ENCODE measurements around the gene ADAMTS18. TPM values are rescaled to one million over a fixed set of nuclear protein-coding genes. Genes with fewer than 3 reads are reported as not detected.

ADAMTS18 gene
- total and polyA plus RNA-seq, 5 donors, result not detected

- no peak for ATAC-seq
- intact Hi-C loops (cut with DNase I), result loop anchor here in 1 of 4 donors (10.0 kb wide), 1 partner anchor 149 kb away; no protein-coding TSS in a partner anchor
- 15% methylated on average over 20 of the region's 20 CpGs for WGBS
- Histone ChIP-seq H3K27me3 (ENCODE audit: control insufficient read depth, insufficient read depth) (peaks cover 4% of the 10 kb centered on the region), H3K4me3 (ENCODE audit: low read length) (no peak overlapping the region), H3K4me1 (ENCODE audit: control insufficient read depth, insufficient read depth, low read length) (no peaks in the 10 kb centered on the region), H3K27ac (ENCODE audit: low read length) (no peak overlapping the region), H3K9me3 (ENCODE audit: control insufficient read depth, low read length) (no peaks in the 10 kb centered on the region)
- no peak for DNase-seq
These were observed 512 bp upstream of the ADAMTS18 start for GRCh38 chr16:77435272-77435820.

- WGBS, result 4% methylated on average over 17 of the region's 17 CpGs
- H3K4me3 ChIP-seq (ENCODE audit: low read length), result no peak overlapping the region
- intact Hi-C loops (cut with DNase I), result loop anchor here in 1 of 4 donors (10.0 kb wide), 1 partner anchor 151 kb away; no protein-coding TSS in a partner anchor
These were observed 758 bp downstream of the ADAMTS18 start for GRCh38 chr16:77434022-77434529.

GRCh38 chr16:77433146-77433545 is 1.7 kb downstream of the ADAMTS18 start:
- 31% methylated on average over 6 of the region's 6 CpGs for WGBS
- H3K4me3 ChIP-seq (ENCODE audit: low read length), result no peak overlapping the region
- DNase-seq (no peak), ATAC-seq (no peak)
- intact Hi-C loops (cut with DNase I), result loop anchor here in 1 of 4 donors (10.0 kb wide), 1 partner anchor 152 kb away; no protein-coding TSS in a partner anchor
- no peak overlapping the region for H3K27ac ChIP-seq (ENCODE audit: low read length)
- no peaks in the 10 kb centered on the region for H3K9me3 ChIP-seq (ENCODE audit: control insufficient read depth, low read length)
- no peaks in the 10 kb centered on the region for H3K4me1 ChIP-seq (ENCODE audit: control insufficient read depth, insufficient read depth, low read length)
- peaks cover 4% of the 10 kb centered on the region for H3K27me3 ChIP-seq (ENCODE audit: control insufficient read depth, insufficient read depth)

More at GRCh38 chr16:77434022-77434529, 758 bp downstream of the ADAMTS18 start:
- no peaks in the 10 kb centered on the region for H3K9me3 ChIP-seq (ENCODE audit: control insufficient read depth, low read length)
- H3K27me3 ChIP-seq (ENCODE audit: control insufficient read depth, insufficient read depth), result peaks cover 4% of the 10 kb centered on the region
- ATAC-seq, result no peak
- H3K4me1 ChIP-seq (ENCODE audit: control insufficient read depth, insufficient read depth, low read length), result no peaks in the 10 kb centered on the region
- DNase-seq, result no peak
- no peak overlapping the region for H3K27ac ChIP-seq (ENCODE audit: low read length)

GRCh38 chr16:77432264-77432663 is 2.6 kb downstream of the ADAMTS18 start:
- no peak overlapping the region for H3K4me3 ChIP-seq (ENCODE audit: low read length)
- no peak for DNase-seq
- no peak for ATAC-seq
- intact Hi-C loops (cut with DNase I), result loop anchor here in 1 of 4 donors (10.0 kb wide), 1 partner anchor 153 kb away; no protein-coding TSS in a partner anchor
- no peaks in the 10 kb centered on the region for H3K4me1 ChIP-seq (ENCODE audit: control insufficient read depth, insufficient read depth, low read length)
- H3K27ac ChIP-seq (ENCODE audit: low read length), result no peak overlapping the region
- peaks cover 6% of the 10 kb centered on the region for H3K27me3 ChIP-seq (ENCODE audit: control insufficient read depth, insufficient read depth)
- H3K9me3 ChIP-seq (ENCODE audit: control insufficient read depth, low read length), result no peaks in the 10 kb centered on the region

GRCh38 chr16:77430787-77431585 is 3.8 kb downstream of the ADAMTS18 start:
- intact Hi-C loops (cut with DNase I), result loop anchor here in 1 of 4 donors (10.0 kb wide), 1 partner anchor 154 kb away; no protein-coding TSS in a partner anchor
- H3K27ac ChIP-seq (ENCODE audit: low read length), result no peak overlapping the region
- no peak overlapping the region for H3K4me3 ChIP-seq (ENCODE audit: low read length)
- ATAC-seq (no peak), DNase-seq (no peak)
- H3K9me3 ChIP-seq (ENCODE audit: control insufficient read depth, low read length), result no peaks in the 10 kb centered on the region
- H3K27me3 ChIP-seq (ENCODE audit: control insufficient read depth, insufficient read depth), result peaks cover 6% of the 10 kb centered on the region
- WGBS, result 52% methylated on average over 17 of the region's 17 CpGs
- no peaks in the 10 kb centered on the region for H3K4me1 ChIP-seq (ENCODE audit: control insufficient read depth, insufficient read depth, low read length)

GRCh38 chr16:77430360-77430759 is 4.5 kb downstream of the ADAMTS18 start:
- peaks cover 6% of the 10 kb centered on the region for H3K27me3 ChIP-seq (ENCODE audit: control insufficient read depth, insufficient read depth)
- intact Hi-C loops (cut with DNase I), result loop anchor here in 1 of 4 donors (10.0 kb wide), 1 partner anchor 154 kb away; no protein-coding TSS in a partner anchor
- no peaks in the 10 kb centered on the region for H3K9me3 ChIP-seq (ENCODE audit: control insufficient read depth, low read length)
- 91% methylated on average over 4 of the region's 4 CpGs for WGBS
- no peak overlapping the region for H3K4me3 ChIP-seq (ENCODE audit: low read length)
- ATAC-seq (no peak), DNase-seq (no peak)
- H3K4me1 ChIP-seq (ENCODE audit: control insufficient read depth, insufficient read depth, low read length), result no peaks in the 10 kb centered on the region
- no peak overlapping the region for H3K27ac ChIP-seq (ENCODE audit: low read length)

- Histone ChIP-seq H3K4me1 (ENCODE audit: control insufficient read depth, insufficient read depth, low read length) (no peaks in the 10 kb centered on the region), H3K9me3 (ENCODE audit: control insufficient read depth, low read length) (no peaks in the 10 kb centered on the region), H3K27me3 (ENCODE audit: control insufficient read depth, insufficient read depth) (peaks cover 2% of the 10 kb centered on the region), H3K27ac (ENCODE audit: low read length) (no peak overlapping the region), H3K4me3 (ENCODE audit: low read length) (no peak overlapping the region)
- WGBS, result 86% methylated on average over 10 of the region's 10 CpGs
- intact Hi-C loops (cut with DNase I), result no loop called here
- DNase-seq, result no peak
- ATAC-seq, result no peak
These were observed 9.8 kb downstream of the ADAMTS18 start for GRCh38 chr16:77424871-77425604.

- H3K9me3 ChIP-seq (ENCODE audit: control insufficient read depth, low read length), result no peaks in the 10 kb centered on the region
- peaks cover under 1% of the 10 kb centered on the region for H3K27me3 ChIP-seq (ENCODE audit: control insufficient read depth, insufficient read depth)
- H3K4me1 ChIP-seq (ENCODE audit: control insufficient read depth, insufficient read depth, low read length), result no peaks in the 10 kb centered on the region
- DNase-seq, result no peak
- ATAC-seq, result no peak
- WGBS, result 95% methylated on average over 2 of the region's 2 CpGs
- H3K4me3 ChIP-seq (ENCODE audit: low read length), result no peak overlapping the region
- intact Hi-C loops (cut with DNase I), result no loop called here
- no peak overlapping the region for H3K27ac ChIP-seq (ENCODE audit: low read length)
These were observed 12.5 kb downstream of the ADAMTS18 start for GRCh38 chr16:77422196-77422784.

- H3K4me1 ChIP-seq (ENCODE audit: control insufficient read depth, insufficient read depth, low read length), result no peaks in the 10 kb centered on the region
- no peak overlapping the region for H3K27ac ChIP-seq (ENCODE audit: low read length)
- DNase-seq (no peak), ATAC-seq (no peak)
- no peak overlapping the region for H3K4me3 ChIP-seq (ENCODE audit: low read length)
- 83% methylated on average over 1 of the region's 1 CpG for WGBS
- intact Hi-C loops (cut with DNase I), result no loop called here
- H3K9me3 ChIP-seq (ENCODE audit: control insufficient read depth, low read length), result no peaks in the 10 kb centered on the region
- no peaks in the 10 kb centered on the region for H3K27me3 ChIP-seq (ENCODE audit: control insufficient read depth, insufficient read depth)
These were observed 17.8 kb downstream of the ADAMTS18 start for GRCh38 chr16:77416939-77417480.

- no peaks in the 10 kb centered on the region for H3K27me3 ChIP-seq (ENCODE audit: control insufficient read depth, insufficient read depth)
- H3K4me1 ChIP-seq (ENCODE audit: control insufficient read depth, insufficient read depth, low read length), result no peaks in the 10 kb centered on the region
- no peak for ATAC-seq
- H3K27ac ChIP-seq (ENCODE audit: low read length), result no peak overlapping the region
- DNase-seq, result no peak
- no peaks in the 10 kb centered on the region for H3K9me3 ChIP-seq (ENCODE audit: control insufficient read depth, low read length)
- intact Hi-C loops (cut with DNase I), result no loop called here
- H3K4me3 ChIP-seq (ENCODE audit: low read length), result no peak overlapping the region
- 95% methylated on average over 2 of the region's 2 CpGs for WGBS
These were observed 20.0 kb downstream of the ADAMTS18 start for GRCh38 chr16:77414752-77415231.

Data from right cardiac atrium (tissue), 5 donors.